ENCODE measurements around the gene PAQR5.

Gene PAQR5, protein sequence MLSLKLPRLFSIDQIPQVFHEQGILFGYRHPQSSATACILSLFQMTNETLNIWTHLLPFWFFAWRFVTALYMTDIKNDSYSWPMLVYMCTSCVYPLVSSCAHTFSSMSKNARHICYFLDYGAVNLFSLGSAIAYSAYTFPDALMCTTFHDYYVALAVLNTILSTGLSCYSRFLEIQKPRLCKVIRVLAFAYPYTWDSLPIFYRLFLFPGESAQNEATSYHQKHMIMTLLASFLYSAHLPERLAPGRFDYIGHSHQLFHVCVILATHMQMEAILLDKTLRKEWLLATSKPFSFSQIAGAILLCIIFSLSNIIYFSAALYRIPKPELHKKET

DNA sequence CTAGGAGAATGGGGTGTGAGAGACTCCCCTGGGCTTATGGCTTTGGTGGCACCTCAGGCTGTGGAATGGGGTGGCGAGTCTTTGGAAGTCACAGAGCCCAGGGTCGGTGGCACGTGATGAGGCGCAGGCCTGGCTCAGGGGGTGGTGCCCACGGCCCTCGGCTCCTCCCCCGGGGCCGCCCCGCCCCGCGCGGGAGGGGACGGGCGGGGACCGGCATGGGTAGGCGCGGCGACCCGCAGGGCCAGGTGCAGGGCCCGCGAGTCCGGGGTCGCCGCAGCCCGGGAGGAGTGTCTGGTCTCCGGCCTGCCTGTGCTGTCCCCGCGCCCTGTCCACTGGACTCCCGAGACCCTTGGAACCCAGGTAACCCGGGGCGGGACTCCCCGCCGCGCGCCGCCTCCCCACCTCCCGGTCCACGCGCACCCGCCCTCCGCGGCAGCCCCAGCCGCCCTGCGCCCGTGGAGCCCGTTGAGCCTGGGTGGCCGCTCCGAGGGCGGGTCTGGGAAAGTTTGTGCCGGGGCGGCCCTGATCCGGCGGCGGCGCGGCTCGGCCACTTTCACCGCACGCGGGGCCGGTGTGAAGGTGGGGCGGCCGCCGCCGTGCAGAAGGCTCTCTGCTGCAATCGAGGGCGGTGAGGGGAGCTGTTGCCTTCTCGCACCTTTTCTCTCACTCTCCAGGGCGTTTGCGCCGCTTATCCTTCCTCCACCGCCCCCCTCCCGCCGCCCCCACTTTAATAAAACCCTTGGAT, at the start of gene PAQR5:
Gene PAQR5, plus strand, starts transcription at position 216 of the 745 bp plus-strand sequence. CDS start 61,169 bp downstream, outside the sequence.
- peak within 1 kb of the TSS; percentile 44; the same call in 1 of the 2 replicates for H3K27ac ChIP-seq
- TF ChIP-seq, protein P1, sequence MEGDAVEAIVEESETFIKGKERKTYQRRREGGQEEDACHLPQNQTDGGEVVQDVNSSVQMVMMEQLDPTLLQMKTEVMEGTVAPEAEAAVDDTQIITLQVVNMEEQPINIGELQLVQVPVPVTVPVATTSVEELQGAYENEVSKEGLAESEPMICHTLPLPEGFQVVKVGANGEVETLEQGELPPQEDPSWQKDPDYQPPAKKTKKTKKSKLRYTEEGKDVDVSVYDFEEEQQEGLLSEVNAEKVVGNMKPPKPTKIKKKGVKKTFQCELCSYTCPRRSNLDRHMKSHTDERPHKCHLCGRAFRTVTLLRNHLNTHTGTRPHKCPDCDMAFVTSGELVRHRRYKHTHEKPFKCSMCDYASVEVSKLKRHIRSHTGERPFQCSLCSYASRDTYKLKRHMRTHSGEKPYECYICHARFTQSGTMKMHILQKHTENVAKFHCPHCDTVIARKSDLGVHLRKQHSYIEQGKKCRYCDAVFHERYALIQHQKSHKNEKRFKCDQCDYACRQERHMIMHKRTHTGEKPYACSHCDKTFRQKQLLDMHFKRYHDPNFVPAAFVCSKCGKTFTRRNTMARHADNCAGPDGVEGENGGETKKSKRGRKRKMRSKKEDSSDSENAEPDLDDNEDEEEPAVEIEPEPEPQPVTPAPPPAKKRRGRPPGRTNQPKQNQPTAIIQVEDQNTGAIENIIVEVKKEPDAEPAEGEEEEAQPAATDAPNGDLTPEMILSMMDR (conservative IDR thresholded peaks at IDR 0.05): no peak

DNA sequence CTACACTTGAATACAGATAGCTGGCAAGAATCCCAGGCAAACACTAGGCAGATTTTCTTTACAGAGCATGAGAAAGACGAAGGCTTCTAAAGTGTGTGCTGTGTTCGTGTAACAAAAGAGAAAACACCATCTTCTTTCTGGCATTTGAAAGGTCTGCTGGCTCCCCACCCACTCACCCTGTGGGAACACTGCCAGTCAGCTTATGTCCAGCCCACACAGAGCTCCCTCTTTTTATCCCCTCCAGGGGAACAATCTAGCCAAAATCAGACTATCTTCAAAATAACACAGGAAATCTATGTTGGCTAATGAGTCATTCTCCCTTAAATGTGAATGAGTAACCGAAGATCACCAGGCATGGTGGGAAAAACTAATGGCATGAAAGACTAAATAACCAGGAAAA, 45.6 kb upstream of the PAQR5 start:
- no peak overlapping the region for H3K27ac ChIP-seq
- TF ChIP-seq, protein P1 (conservative IDR thresholded peaks at IDR 0.05): no peak

DNA sequence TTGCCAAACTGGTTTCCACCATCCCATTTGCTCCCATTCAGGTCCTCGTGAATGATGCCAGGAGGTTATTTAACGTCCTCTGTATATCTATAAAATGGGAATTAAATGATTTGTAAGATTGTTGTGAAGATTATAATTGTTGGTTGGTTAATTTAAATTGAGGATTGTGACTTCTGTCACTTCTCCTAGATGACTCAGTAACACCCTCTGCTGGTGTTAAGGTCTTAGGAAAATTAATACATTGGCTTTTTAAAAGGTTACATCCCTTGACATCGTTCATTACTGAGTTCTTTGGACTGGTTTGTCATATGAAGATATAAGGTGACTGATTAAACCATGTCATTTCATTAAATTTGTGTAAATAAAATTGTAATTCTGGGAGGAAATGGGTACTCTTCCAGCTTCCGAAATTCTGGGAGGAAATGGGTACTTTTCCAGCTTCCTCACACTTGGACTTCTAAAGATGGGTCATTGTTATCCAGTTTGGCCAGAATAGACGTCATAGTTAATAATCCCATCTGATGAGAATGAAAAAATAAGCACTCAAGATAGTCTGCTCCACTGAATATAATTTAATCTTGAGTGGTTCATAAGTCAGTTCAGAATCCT, 33.3 kb upstream of the PAQR5 start:
- H3K27ac ChIP-seq: no peak overlapping the region
- TF ChIP-seq, protein P1 (conservative IDR thresholded peaks at IDR 0.05): peak; percentile 86

DNA sequence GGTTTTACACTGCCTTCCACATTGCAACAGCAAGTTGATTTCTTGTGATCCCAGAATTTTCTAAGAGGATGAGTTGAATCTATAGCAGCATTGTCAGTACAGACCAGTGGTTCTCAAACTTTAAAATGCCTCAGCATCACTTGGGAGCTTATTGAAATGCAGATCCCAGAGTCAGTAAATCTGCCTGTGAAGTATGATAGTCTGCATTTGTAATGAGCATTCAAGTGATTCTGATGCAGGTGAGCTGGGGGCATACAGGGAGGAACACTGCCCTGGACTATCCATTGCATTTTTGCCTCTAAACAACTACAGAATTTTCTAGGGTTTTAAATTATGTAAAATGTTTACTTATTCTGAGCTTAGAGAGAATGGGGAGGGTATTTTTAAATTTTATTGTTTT, 27.5 kb upstream of the PAQR5 start:
- TF ChIP-seq, protein P1 (conservative IDR thresholded peaks at IDR 0.05): no peak
- H3K27ac ChIP-seq: no peak overlapping the region

DNA sequence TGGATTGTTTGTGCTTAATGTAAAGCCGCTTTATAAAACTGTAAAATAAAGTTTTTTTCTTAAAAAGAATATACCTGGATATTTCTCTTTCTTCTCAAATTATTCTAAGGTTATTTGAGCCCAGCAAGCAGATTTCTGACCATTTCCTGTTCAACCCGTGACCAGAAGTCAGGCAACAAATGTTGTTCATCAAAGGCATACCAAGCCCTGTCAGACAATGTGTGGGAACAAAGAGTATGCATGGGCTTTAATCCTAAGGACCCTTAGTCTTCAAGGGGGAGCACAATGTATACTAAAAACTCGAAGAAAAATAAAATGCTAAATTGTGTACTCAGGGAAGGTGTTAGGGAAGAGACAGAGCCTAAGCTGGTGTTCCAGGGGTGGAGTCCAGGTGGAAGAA, 26.6 kb upstream of the PAQR5 start:
- TF ChIP-seq, protein P1 (conservative IDR thresholded peaks at IDR 0.05): no peak
- H3K27ac ChIP-seq: no peak overlapping the region

DNA sequence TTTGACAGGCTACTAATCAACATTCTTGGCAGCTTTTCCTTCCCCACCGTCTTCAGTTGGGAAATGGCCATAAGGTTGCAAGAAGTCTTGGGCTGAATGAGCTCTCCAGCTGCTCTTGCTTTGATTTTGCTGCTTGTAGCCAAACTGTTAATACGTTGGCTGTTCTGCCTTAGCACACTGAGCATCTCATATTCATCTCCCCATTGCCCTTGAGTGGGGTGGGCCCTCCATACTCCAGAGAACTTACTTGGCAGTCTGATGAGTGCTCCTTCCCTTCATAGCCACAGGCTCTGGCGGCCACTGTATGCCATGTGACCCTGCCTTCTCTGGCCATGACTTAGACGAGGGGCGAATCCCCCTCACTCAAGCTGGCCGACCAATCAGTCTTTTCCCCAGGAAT, 25.8 kb upstream of the PAQR5 start:
- TF ChIP-seq, protein P1 (conservative IDR thresholded peaks at IDR 0.05): no peak

DNA sequence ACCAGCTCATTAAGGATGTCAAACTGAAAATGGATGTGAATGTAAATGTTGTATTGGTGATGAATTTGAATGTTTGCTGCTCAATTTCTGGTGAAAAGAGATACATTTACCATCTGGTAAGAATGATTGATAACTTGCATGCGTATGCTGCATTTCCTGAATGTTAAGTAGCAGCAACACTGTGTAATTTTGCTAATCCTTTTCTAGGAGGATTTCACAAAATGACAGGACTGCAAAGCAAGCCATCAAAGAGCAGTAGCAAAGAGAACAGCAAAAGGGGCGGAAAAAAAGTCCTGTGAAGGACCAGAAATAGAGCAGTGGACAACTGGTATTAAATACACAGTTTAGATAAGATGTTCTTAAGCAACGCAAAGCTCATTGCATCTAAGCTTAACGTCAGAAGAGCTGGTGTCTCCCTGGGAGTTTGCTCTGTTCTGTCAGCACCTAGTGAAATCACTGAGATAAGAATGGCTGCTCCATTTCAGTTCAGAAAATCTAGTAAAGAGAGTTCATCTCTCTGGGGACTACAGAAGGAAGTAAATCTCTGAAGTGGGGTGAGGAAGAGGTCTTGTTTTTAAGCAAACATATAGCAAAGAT, 23.5 kb upstream of the PAQR5 start:
- H3K27ac ChIP-seq: no peak overlapping the region
- TF ChIP-seq, protein P1 (conservative IDR thresholded peaks at IDR 0.05): no peak

More for the DNA sequence above, 25.8 kb upstream of the PAQR5 start:
- H3K27ac ChIP-seq: no peak overlapping the region

Measured in VCaP (cell line).